ENCODE measurements around the gene SLC66A2. TPM values are rescaled to one million over a fixed set of nuclear protein-coding genes. Genes with fewer than 3 reads are reported as not detected.
A peak's percentile ranks its signal among the peaks of the same experiment; 100 is the strongest.

The SLC66A2 gene
- total RNA-seq, 1 donor from 2014 or later, result 5.8 TPM

- Histone ChIP-seq H3K9me3 (ENCODE audit: low read depth) (no peaks in the 10 kb centered on the region), H2AFZ (replicated peaks) (no peak overlapping the region), H3K27ac (no peak overlapping the region), H3K4me1 (peaks cover 10% of the 10 kb centered on the region), H3K79me2 (ENCODE audit: low read depth) (peaks cover 41% of the 10 kb centered on the region), H3F3A (ENCODE audit: low read depth) (peaks cover 6% of the 10 kb centered on the region), H3K9ac (no peak overlapping the region), H3K36me3 (no peaks in the 10 kb centered on the region), H3K4me3 (peak overlapping the region; percentile 78), H4K20me1 (ENCODE audit: low read depth) (peaks cover 38% of the 10 kb centered on the region), H3K4me2 (peak overlapping the region; percentile 88), H3K27me3 (no peaks in the 10 kb centered on the region)
- TF ChIP-seq CTCF (IDR thresholded peaks at IDR 0.05), result no peak
- no peak for TF ChIP-seq EZH2phosphoT487 (IDR thresholded peaks at IDR 0.05)
- no peak for TF ChIP-seq EZH2 (IDR thresholded peaks at IDR 0.05)
- Mint-ChIP-seq H3K4me3 (peak overlapping the region; percentile 98), H3K36me3 (peaks cover 14% of the 10 kb centered on the region), H3K27me3 (ENCODE audit: insufficient read depth, low read depth) (peaks cover 3% of the 10 kb centered on the region), H3K9me3 (no peaks in the 10 kb centered on the region), H3K4me1 (peaks cover 18% of the 10 kb centered on the region), H3K27ac (peak overlapping the region; percentile 82)
- no peak for DNase-seq (ENCODE audit: low spot score)
Observed at GRCh38 chr18:79989195-79989497, 37.7 kb upstream of the SLC66A2 start.

- Histone ChIP-seq H3K9me3 (ENCODE audit: low read depth) (no peaks in the 10 kb centered on the region), H3K36me3 (no peaks in the 10 kb centered on the region), H3K4me3 (peak within 1 kb of the TSS; percentile 78), H3K79me2 (ENCODE audit: low read depth) (peaks cover 46% of the 10 kb centered on the region), H3F3A (ENCODE audit: low read depth) (peaks cover 6% of the 10 kb centered on the region), H3K4me1 (peaks cover 10% of the 10 kb centered on the region), H3K4me2 (peak within 1 kb of the TSS; percentile 88), H3K9ac (peak within 1 kb of the TSS; percentile 52), H4K20me1 (ENCODE audit: low read depth) (peaks cover 42% of the 10 kb centered on the region), H3K27ac (no peak within 1 kb of the TSS), H2AFZ (replicated peaks) (peak within 1 kb of the TSS; percentile 92), H3K27me3 (no peaks in the 10 kb centered on the region)
- Mint-ChIP-seq H3K9me3 (no peaks in the 10 kb centered on the region), H3K4me1 (peaks cover 22% of the 10 kb centered on the region), H3K36me3 (peaks cover 19% of the 10 kb centered on the region), H3K27me3 (ENCODE audit: insufficient read depth, low read depth) (peaks cover under 1% of the 10 kb centered on the region), H3K4me3 (peak within 1 kb of the TSS; percentile 98), H3K27ac (peak within 1 kb of the TSS; percentile 98)
- TF ChIP-seq CTCF (IDR thresholded peaks at IDR 0.05), result no peak
- no peak for TF ChIP-seq EZH2 (IDR thresholded peaks at IDR 0.05)
- TF ChIP-seq EZH2phosphoT487 (IDR thresholded peaks at IDR 0.05), result no peak
- peak; percentile 85 for DNase-seq (ENCODE audit: low spot score)
Observed at GRCh38 chr18:79988451-79989194, 37.2 kb upstream of the SLC66A2 start, which contains the start of gene TXNL4A. TSS of gene TXNL4A (minus strand) at chr18:79988563. CDS start at chr18:79988392, 171 bp downstream.

- Mint-ChIP-seq H3K36me3 (peaks cover 20% of the 10 kb centered on the region), H3K27me3 (ENCODE audit: insufficient read depth, low read depth) (no peaks in the 10 kb centered on the region), H3K27ac (no peak overlapping the region), H3K9me3 (no peaks in the 10 kb centered on the region), H3K4me3 (peak overlapping the region; percentile 90), H3K4me1 (peaks cover 22% of the 10 kb centered on the region)
- peaks cover 6% of the 10 kb centered on the region for H3F3A ChIP-seq (ENCODE audit: low read depth)
- DNase-seq (ENCODE audit: low spot score), result peak; percentile 86
- H3K9ac ChIP-seq, result peak overlapping the region; percentile 52
- H3K4me2 ChIP-seq, result peak overlapping the region; percentile 88
- peak overlapping the region; percentile 92 for H2AFZ ChIP-seq (replicated peaks)
- no peaks in the 10 kb centered on the region for H3K27me3 ChIP-seq
- no peaks in the 10 kb centered on the region for H3K9me3 ChIP-seq (ENCODE audit: low read depth)
- H3K27ac ChIP-seq, result no peak overlapping the region
- peaks cover 52% of the 10 kb centered on the region for H3K79me2 ChIP-seq (ENCODE audit: low read depth)
- peaks cover 10% of the 10 kb centered on the region for H3K4me1 ChIP-seq
- no peaks in the 10 kb centered on the region for H3K36me3 ChIP-seq
- peak; percentile 42 for TF ChIP-seq EZH2 (IDR thresholded peaks at IDR 0.05)
- peak; percentile 43 for TF ChIP-seq CTCF (IDR thresholded peaks at IDR 0.05)
- TF ChIP-seq EZH2phosphoT487 (IDR thresholded peaks at IDR 0.05), result no peak
- H4K20me1 ChIP-seq (ENCODE audit: low read depth), result peaks cover 46% of the 10 kb centered on the region
- H3K4me3 ChIP-seq, result peak overlapping the region; percentile 78
Observed at GRCh38 chr18:79988071-79988450, 36.6 kb upstream of the SLC66A2 start.
